A673 (cell line): ENCODE measurements around the gene UCK2. TPM values are rescaled to one million over a fixed set of nuclear protein-coding genes. Genes with fewer than 3 reads are reported as not detected.
A peak's percentile ranks its signal among the peaks of the same experiment; 100 is the strongest.

Experiments
- BruUV-seq: library from RNA; stranded (reverse); fragments of 400-500 nt; replicated peaks from 2 replicates; lab custom pipeline; 2021; lab: Mats Ljungman, UMichigan
- CTCF ChIA-PET: fragments of 300-600 bp; sonication (Branson Sonifier 250); formaldehyde crosslinking; loops from one replicate; lab custom pipeline; 2022; ENCODE audit warnings: antibody characterized with exemption; lab: Charles Lee
- POLR2A ChIA-PET: fragments of 300-600 bp; sonication (Branson Sonifier 250); formaldehyde crosslinking; loops from one replicate; lab custom pipeline; 2022; ENCODE audit warnings: antibody characterized with exemption; ENCODE audit not compliant: low non-redundant PET; lab: Charles Lee
- DNase-seq: peaks from one replicate; pipeline ENCODE4 v3.0.0-alpha.2; 2015; ENCODE audit warnings: low spot score
- H3K27ac ChIP-seq: fragments of 200-600 bp; sonication (generic); 2 replicates; pipeline ENCODE4 v1.5.1; 2016; ENCODE audit warnings: mixed run types, low read depth, mild to moderate bottlenecking, mixed read lengths, antibody characterized with exemption, low read length; ENCODE audit not compliant: poor library complexity, severe bottlenecking
- H3K27me3 ChIP-seq: fragments of 200-600 bp; sonication (generic); replicated peaks from 2 replicates; pipeline ENCODE4 v1.6.1; 2017; ENCODE audit warnings: mixed run types, low read depth, mild to moderate bottlenecking, mixed read lengths, antibody characterized with exemption, low read length; ENCODE audit not compliant: insufficient read depth, poor library complexity
- H3K36me3 ChIP-seq: fragments of 200-600 bp; sonication (generic); 2 replicates; pipeline ENCODE4 v1.6.1; 2016; ENCODE audit warnings: mixed run types, mild to moderate bottlenecking, mixed read lengths, antibody characterized with exemption, low read length; ENCODE audit not compliant: insufficient read depth, poor library complexity, severe bottlenecking
- H3K4me1 ChIP-seq: fragments of 200-600 bp; sonication (generic); 2 replicates; pipeline ENCODE4 v1.6.1; 2017; ENCODE audit warnings: mixed run types, mild to moderate bottlenecking, mixed read lengths, antibody characterized with exemption, low read length; ENCODE audit not compliant: insufficient read depth, poor library complexity, severe bottlenecking
- H3K4me3 ChIP-seq: fragments of 200-600 bp; sonication (generic); 2 replicates; pipeline ENCODE4 v1.5.1; 2016; ENCODE audit warnings: low read depth, mixed run types, mild to moderate bottlenecking, mixed read lengths, low read length; ENCODE audit not compliant: poor library complexity, severe bottlenecking
- H3K9me3 ChIP-seq: fragments of 200-600 bp; sonication (generic); 2 replicates; pipeline ENCODE4 v1.6.1; 2016; ENCODE audit warnings: mixed run types, low read depth, mild to moderate bottlenecking, mixed read lengths, antibody characterized with exemption, low read length; ENCODE audit not compliant: poor library complexity, severe bottlenecking
- CTCF ChIP-seq: fragments of 300-800, 200-600 bp; sonication (generic); conservative IDR thresholded peaks from 2 replicates; pipeline ENCODE4 v1.5.1; 2017; ENCODE audit warnings: low read depth, mild to moderate bottlenecking, antibody characterized with exemption, low read length, moderate library complexity, mixed read lengths
- EZH2 ChIP-seq: fragments of 200-600 bp; sonication (generic); IDR thresholded peaks from 2 replicates; pipeline ENCODE4 v1.6.1; 2017; ENCODE audit warnings: borderline replicate concordance, low read depth, mild to moderate bottlenecking, mixed read lengths, antibody characterized with exemption, low read length; ENCODE audit not compliant: poor library complexity, severe bottlenecking
- intact Hi-C: fragments of 100-400 bp; cut with micrococcal nuclease; formaldehyde crosslinking; loops from one replicate; pipeline ENCODE4 v1.10.0; 2022; ENCODE audit not compliant: unreplicated experiment
- total RNA-seq: library from RNA; stranded (reverse); gene quantifications from 2 replicates; pipeline ENCODE4 v1.2.3, GENCODE V29; 2021

Gene UCK2
- total RNA-seq, 1 experiment from 2014 or later, result 78.7 TPM

GRCh38 chr1:165865633-165866340 is 38.4 kb downstream of the UCK2 start:
- no peak overlapping the region for H3K4me3 ChIP-seq
- TF ChIP-seq EZH2 (no peak), CTCF (no peak)
- DNase-seq, result no peak
- intact Hi-C loops, result loop anchor here (10.0 kb wide), 1 partner anchor 61 kb away; no protein-coding TSS in a partner anchor
- CTCF ChIA-PET, result no interaction called here
- no TSS peak for BruUV-seq
- H3K9me3 ChIP-seq, result no peaks in the 10 kb centered on the region
- H3K27me3 ChIP-seq, result no peaks in the 10 kb centered on the region
- no peak overlapping the region for H3K27ac ChIP-seq
- H3K4me1 ChIP-seq, result peaks cover 17% of the 10 kb centered on the region
- H3K36me3 ChIP-seq, result no peaks in the 10 kb centered on the region
- POLR2A ChIA-PET, result no interaction called here

- CTCF ChIA-PET, result no interaction called here
- intact Hi-C loops, result loop anchor here (10.0 kb wide), 1 partner anchor 65 kb away; no protein-coding TSS in a partner anchor
- Histone ChIP-seq H3K36me3 (no peaks in the 10 kb centered on the region), H3K4me3 (no peak overlapping the region), H3K27me3 (no peaks in the 10 kb centered on the region), H3K9me3 (peaks cover 19% of the 10 kb centered on the region), H3K27ac (no peak overlapping the region), H3K4me1 (no peaks in the 10 kb centered on the region)
- POLR2A ChIA-PET, result no interaction called here
- BruUV-seq, result no TSS peak
- TF ChIP-seq EZH2, result no peak
- no peak; the same call in 1 of the 2 replicates for TF ChIP-seq CTCF
- DNase-seq, result no peak
Measured at GRCh38 chr1:165869343-165869742, 41.9 kb downstream of the UCK2 start.

GRCh38 chr1:165871311-165872067 is 44.1 kb downstream of the UCK2 start:
- Histone ChIP-seq H3K4me1 (no peaks in the 10 kb centered on the region), H3K27me3 (no peaks in the 10 kb centered on the region), H3K27ac (no peak overlapping the region), H3K36me3 (no peaks in the 10 kb centered on the region), H3K9me3 (peaks cover 19% of the 10 kb centered on the region), H3K4me3 (no peak overlapping the region)
- no TSS peak for BruUV-seq
- POLR2A ChIA-PET, result no interaction called here
- peak; percentile 65 for DNase-seq
- CTCF ChIA-PET, result interaction anchor here (0.6 kb wide), 1 partner anchor 16 kb away, joined by 9 read pairs; no protein-coding TSS in a partner anchor
- intact Hi-C loops, result no loop called here
- TF ChIP-seq EZH2 (no peak), CTCF (peak; percentile 51)
